NOMO-1 treated with dmso at 0.1 percent for 144 hours (cell line): Measurements from ENCODE around the gene CD34.
A peak's percentile ranks its signal among the peaks of the same experiment; 100 is the strongest.

Experiments used
- DNase-seq: peaks from one replicate; lab custom pipeline; 2025; ENCODE audit not compliant: unreplicated experiment; lab: John Stamatoyannopoulos, UW

Gene CD34

GRCh38 chr1:207901041-207901653 lies 9.8 kb downstream of the CD34 start:
- no peak for DNase-seq

GRCh38 chr1:207898836-207899235 lies 12.1 kb downstream of the CD34 start:
- no peak for DNase-seq

GRCh38 chr1:207898260-207898659 lies 12.7 kb downstream of the CD34 start:
- no peak for DNase-seq

GRCh38 chr1:207897188-207897587 lies 13.7 kb downstream of the CD34 start:
- DNase-seq: no peak

DNA sequence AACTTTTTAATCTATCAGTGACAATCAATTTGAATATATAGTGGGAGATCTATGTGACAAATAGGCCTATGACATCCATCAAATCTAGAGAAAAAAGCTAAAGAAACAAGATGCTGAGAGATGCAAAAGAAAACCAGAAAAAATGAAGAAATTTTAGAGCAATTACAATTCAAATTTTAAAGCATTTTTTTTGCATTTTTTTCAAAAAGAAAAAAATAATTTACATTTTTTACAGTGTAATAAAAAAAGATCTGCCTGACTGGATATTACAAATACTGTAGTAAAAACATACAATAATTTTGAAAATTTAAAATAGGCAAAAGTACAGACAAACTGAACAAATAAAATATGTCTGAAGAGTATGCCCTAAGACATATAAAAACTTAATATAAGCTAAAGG lies 14.4 kb downstream of the CD34 start:
- DNase-seq: no peak

GRCh38 chr1:207894704-207895103 lies 16.2 kb downstream of the CD34 start:
- no peak for DNase-seq

DNA sequence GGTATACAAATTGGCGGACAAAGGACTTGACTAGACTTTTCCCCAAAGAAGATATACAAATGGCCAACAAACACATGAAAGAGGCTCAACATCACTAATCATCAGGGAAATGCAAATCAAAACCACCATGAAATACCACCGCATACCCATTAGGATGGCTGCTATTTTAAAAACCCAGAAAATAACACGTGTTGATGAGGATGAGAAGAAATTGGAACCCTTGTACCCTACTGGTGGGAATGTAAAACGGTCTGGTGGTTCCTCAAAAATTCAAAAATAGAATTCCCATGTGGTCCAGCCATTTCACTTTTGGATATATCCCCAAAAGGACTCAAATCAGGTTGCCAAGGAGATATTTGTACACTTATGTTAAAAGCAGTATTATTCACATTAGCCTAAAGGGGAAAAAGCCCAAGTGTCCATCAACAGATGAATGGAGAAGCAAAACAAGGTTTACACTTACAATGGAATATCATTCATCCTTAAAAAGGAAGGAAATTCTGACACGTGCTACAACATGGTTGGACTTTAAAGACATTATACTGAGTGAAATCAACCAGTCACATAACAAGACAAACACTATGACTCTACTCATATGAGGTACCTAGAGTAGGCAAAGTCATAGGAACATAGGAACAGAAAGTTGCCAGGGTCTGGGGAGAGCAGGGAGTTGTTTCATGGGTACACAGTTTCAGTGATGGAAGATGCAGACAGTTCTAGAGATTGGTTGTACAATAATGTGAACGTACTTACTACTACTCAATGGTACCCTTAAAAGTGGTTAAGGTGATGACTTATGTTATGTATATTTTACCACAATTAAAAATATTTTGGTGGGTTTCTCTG lies 17.0 kb downstream of the CD34 start:
- DNase-seq: no peak

GRCh38 chr1:207892764-207893163 lies 18.2 kb downstream of the CD34 start:
- DNase-seq: no peak

DNA sequence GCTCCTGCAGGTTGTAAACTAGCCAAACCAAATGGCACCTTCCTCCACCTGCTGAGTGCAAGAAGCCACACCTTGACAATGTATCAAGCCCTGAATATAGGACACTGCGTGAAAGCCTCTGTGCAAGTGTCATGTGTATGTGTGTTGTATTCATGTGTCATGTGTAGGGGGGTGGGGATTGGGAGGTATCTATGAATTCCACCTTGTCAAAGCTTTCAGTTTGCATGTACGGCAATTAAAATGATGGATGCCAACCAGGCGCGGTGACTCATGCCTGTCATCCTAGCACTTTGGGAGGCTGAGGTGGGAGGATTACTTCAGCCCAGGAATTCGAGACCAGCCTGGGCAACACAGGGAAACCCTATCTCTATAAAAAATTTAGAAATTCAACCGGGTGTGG lies 19.8 kb downstream of the CD34 start:
- no peak for DNase-seq

DNA sequence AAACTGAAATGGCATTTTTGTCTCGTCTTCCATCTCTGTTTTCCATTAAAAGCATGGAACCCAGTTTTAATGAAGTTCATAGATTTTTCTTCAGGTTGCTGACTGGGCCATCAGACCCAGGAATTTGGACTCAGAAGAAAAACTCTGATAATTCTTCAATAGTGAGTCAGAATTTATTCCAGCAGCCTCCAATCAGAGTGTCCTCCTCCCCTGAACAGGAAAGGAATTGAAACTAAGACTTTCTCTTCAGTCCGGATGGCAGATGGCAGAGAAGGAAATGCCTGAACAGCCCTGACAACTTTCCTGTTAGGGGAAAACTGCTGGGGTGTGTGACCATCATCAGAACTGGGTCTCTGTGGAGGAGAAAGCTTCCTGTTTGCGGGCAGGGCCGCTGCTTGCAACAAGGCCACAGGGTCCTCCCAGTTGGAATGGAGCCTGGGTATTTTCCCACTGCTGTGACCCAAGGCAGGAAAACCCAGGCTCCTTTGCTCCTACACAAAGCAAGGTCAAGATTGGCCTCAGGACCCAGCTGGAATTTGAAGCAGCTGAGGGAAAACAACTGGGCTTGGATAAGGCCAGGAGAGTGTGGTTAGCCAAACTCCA lies 20.7 kb downstream of the CD34 start:
- DNase-seq: peak; percentile 36

DNA sequence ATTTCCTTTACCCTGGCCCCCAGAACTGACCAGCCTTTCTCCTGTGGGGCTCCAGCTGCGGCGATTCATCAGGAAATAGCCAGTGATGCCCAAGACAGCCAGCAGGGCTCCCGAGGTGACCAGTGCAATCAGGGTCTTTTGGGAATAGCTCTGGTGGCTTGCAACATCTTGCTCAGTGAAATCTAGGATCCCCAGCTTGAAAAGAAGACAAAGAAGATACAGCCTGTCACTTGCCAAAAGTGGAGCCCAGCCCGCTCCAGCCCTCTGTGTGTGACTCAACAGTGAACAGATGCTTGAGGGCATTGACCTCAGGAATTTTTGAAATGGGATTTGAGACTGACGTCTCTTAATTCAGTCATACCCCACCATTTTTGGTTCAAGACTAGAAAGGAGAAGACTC lies 22.3 kb downstream of the CD34 start:
- no peak for DNase-seq

DNA sequence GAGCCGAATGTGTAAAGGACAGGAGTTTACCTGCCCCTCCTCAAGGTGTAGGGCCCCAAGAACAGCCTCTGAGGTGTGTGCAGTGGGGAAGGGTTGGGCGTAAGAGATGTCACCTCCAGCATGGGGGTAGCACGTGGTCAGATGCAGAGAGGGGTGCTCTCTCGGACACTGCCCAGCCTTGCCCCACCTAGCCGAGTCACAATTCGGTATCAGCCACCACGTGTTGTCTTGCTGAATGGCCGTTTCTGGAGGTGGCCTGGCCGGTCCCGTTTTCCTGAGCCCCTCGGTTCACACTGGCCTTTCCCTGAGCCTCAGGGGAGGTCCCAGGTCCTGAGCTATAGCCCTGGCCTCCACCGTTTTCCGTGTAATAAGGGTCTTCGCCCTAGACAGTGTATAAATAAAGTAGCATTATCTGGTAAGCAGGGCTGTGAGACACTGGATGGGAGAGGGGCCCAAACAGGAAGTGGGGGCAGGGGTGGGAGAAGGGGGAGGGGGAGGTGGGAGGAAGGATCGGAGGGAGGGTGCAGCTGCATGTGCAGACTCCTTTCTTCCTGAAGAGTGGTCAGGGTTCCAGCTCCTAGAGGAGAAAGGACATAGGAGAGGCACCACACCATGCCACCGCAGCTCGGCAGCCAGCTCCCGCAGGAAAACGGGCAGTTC lies 23.3 kb downstream of the CD34 start:
- DNase-seq: no peak

- no peak for DNase-seq
These were observed 24.7 kb downstream of the CD34 start for GRCh38 chr1:207886227-207886626.

DNA sequence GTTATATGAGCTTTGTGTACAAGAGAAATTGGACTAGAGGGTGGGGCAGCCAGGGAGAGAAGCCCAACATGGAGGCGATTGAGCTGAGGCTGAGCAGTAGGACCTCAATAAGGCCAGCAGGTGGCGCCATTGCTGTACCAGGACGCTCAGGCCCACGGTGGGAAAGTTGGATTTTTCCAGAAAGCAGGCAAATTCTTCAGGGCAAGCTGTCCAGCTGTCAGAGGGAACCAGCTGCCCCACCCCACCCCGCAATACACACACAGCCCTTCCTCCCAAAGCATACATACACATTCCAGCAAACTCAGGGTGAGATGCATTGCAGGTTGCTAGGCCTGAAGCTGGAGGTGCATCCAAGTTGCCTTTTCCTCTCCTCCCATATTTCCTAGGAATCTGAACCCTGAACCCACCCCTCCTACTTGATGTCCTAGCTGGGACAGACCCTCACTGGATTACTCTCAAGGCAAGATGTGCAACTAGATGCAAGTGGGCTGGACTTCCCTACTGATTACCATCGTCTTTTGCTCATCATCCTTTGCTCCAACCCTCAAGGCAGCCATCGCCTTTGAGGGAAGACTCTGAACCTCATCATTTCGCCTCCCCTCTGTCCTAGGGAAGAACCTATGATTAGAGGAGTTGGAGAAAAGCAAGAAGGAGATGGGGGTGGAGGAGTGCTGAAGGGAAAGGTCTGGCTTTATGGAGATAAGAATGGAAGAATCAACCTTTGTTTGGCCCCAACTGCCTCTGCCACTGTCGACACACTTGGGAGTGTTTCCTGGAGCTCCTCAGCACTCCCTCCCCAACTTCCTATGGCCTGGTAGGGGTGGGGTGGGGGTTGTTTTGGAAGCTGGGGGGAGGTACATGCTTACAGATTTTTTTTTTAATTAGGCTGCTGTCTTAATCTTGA lies 25.5 kb downstream of the CD34 start:
- DNase-seq: peak; percentile 63

GRCh38 chr1:207884266-207885029 lies 26.5 kb downstream of the CD34 start:
- DNase-seq: no peak

- DNase-seq: no peak
These were observed 27.2 kb downstream of the CD34 start for GRCh38 chr1:207883660-207884250.

GRCh38 chr1:207883104-207883651 lies 27.7 kb downstream of the CD34 start:
- no peak for DNase-seq

DNA sequence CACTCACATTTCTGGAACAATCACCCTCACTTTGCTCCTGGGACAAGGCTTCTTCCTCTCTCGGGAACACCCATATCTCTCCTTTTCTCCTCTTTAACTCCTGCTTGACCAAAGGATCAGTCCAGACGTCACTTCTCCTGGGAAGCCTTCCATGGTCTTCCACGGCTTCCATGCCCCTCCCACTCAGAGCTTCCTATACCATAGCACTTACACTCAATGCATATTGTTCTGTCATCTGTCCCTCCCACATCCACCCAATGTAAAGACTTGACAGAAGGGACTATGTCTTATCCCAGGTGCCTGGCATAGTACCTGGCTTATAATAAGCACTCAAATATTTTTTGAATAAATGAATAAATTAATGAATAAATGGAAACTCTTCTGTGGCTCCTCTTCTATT lies 28.2 kb downstream of the CD34 start:
- no peak for DNase-seq

GRCh38 chr1:207878939-207879338 lies 32.0 kb downstream of the CD34 start:
- no peak for DNase-seq
